ENCODE data around the gene VPS13A. TPM values are rescaled to one million over a fixed set of nuclear protein-coding genes. Genes with fewer than 3 reads are reported as not detected.

VPS13A gene
- polyA plus RNA-seq, 1 donor from 2014 or later: 20.6 TPM

- no peaks in the 10 kb centered on the region for H3K9me2 ChIP-seq (ENCODE audit: insufficient read depth, low read length)
- H3K4me2 ChIP-seq (ENCODE audit: low read length): no peak overlapping the region
- no peaks in the 10 kb centered on the region for H3K9me3 ChIP-seq (ENCODE audit: low read length)
- H3K27me3 ChIP-seq (ENCODE audit: insufficient read depth, low read depth, low read length): no peaks in the 10 kb centered on the region
- H3K79me2 ChIP-seq (replicated peaks; ENCODE audit: insufficient read depth, low read length): no peaks in the 10 kb centered on the region
- no peak overlapping the region for H3K27ac ChIP-seq (ENCODE audit: low read length)
- H2AFZ ChIP-seq (ENCODE audit: low read depth, low read length): no peak overlapping the region
- H3F3A ChIP-seq (ENCODE audit: insufficient read depth, low read length, poor library complexity, severe bottlenecking): no peaks in the 10 kb centered on the region
- no peak for TF ChIP-seq RAD21 (conservative IDR thresholded peaks at IDR 0.05)
- TF ChIP-seq CTCF (IDR thresholded peaks at IDR 0.05; ENCODE audit: poor library complexity, severe bottlenecking): no peak
- TF ChIP-seq EP300 (conservative IDR thresholded peaks at IDR 0.05; ENCODE audit: poor library complexity, severe bottlenecking): no peak
- no peak for TF ChIP-seq TAF1 (IDR thresholded peaks at IDR 0.05; ENCODE audit: low read depth)
- TF ChIP-seq MXI1 (conservative IDR thresholded peaks at IDR 0.05; ENCODE audit: poor library complexity, severe bottlenecking): no peak
- no peak for TF ChIP-seq EZH2 (IDR thresholded peaks at IDR 0.05; ENCODE audit: borderline replicate concordance, insufficient read depth, low read length, poor library complexity, severe bottlenecking)
- H3K36me3 ChIP-seq (ENCODE audit: insufficient read depth, low read length): no peaks in the 10 kb centered on the region
- no peaks in the 10 kb centered on the region for H4K20me1 ChIP-seq (ENCODE audit: insufficient read depth)
- H3K9ac ChIP-seq (ENCODE audit: low read length): no peak overlapping the region
- no peak overlapping the region for H3K4me3 ChIP-seq (ENCODE audit: low read length)
Observed at GRCh38 chr9:77432053-77432452, 254.7 kb downstream of the VPS13A start.

GRCh38 chr9:77433675-77434445 is 256.5 kb downstream of the VPS13A start:
- H2AFZ ChIP-seq (ENCODE audit: low read depth, low read length): peak overlapping the region; percentile 75
- TF ChIP-seq TAF1 (IDR thresholded peaks at IDR 0.05; ENCODE audit: low read depth): no peak
- peak; percentile 99 for TF ChIP-seq RAD21 (conservative IDR thresholded peaks at IDR 0.05)
- peak; percentile 98 for TF ChIP-seq CTCF (IDR thresholded peaks at IDR 0.05; ENCODE audit: poor library complexity, severe bottlenecking)
- peak; percentile 97 for TF ChIP-seq SMC3 (conservative IDR thresholded peaks at IDR 0.05; ENCODE audit: poor library complexity)
- TF ChIP-seq EZH2 (IDR thresholded peaks at IDR 0.05; ENCODE audit: borderline replicate concordance, insufficient read depth, low read length, poor library complexity, severe bottlenecking): no peak
- TF ChIP-seq EP300 (conservative IDR thresholded peaks at IDR 0.05; ENCODE audit: poor library complexity, severe bottlenecking): no peak
- peak; percentile 19 for TF ChIP-seq MXI1 (conservative IDR thresholded peaks at IDR 0.05; ENCODE audit: poor library complexity, severe bottlenecking)
- no peak for TF ChIP-seq POLR2AphosphoS5 (IDR thresholded peaks at IDR 0.05)
- TF ChIP-seq, protein P1, sequence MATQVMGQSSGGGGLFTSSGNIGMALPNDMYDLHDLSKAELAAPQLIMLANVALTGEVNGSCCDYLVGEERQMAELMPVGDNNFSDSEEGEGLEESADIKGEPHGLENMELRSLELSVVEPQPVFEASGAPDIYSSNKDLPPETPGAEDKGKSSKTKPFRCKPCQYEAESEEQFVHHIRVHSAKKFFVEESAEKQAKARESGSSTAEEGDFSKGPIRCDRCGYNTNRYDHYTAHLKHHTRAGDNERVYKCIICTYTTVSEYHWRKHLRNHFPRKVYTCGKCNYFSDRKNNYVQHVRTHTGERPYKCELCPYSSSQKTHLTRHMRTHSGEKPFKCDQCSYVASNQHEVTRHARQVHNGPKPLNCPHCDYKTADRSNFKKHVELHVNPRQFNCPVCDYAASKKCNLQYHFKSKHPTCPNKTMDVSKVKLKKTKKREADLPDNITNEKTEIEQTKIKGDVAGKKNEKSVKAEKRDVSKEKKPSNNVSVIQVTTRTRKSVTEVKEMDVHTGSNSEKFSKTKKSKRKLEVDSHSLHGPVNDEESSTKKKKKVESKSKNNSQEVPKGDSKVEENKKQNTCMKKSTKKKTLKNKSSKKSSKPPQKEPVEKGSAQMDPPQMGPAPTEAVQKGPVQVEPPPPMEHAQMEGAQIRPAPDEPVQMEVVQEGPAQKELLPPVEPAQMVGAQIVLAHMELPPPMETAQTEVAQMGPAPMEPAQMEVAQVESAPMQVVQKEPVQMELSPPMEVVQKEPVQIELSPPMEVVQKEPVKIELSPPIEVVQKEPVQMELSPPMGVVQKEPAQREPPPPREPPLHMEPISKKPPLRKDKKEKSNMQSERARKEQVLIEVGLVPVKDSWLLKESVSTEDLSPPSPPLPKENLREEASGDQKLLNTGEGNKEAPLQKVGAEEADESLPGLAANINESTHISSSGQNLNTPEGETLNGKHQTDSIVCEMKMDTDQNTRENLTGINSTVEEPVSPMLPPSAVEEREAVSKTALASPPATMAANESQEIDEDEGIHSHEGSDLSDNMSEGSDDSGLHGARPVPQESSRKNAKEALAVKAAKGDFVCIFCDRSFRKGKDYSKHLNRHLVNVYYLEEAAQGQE (IDR thresholded peaks at IDR 0.05; ENCODE audit: borderline replicate concordance): no peak
- H3K79me2 ChIP-seq (replicated peaks; ENCODE audit: insufficient read depth, low read length): no peaks in the 10 kb centered on the region
- H4K20me1 ChIP-seq (ENCODE audit: insufficient read depth): no peaks in the 10 kb centered on the region
- peak overlapping the region; percentile 41 for H3K9ac ChIP-seq (ENCODE audit: low read length)
- H3K4me2 ChIP-seq (ENCODE audit: low read length): no peak overlapping the region
- H3F3A ChIP-seq (ENCODE audit: insufficient read depth, low read length, poor library complexity, severe bottlenecking): no peaks in the 10 kb centered on the region
- no peaks in the 10 kb centered on the region for H3K36me3 ChIP-seq (ENCODE audit: insufficient read depth, low read length)
- no peak overlapping the region for H3K27ac ChIP-seq (ENCODE audit: low read length)
- no peaks in the 10 kb centered on the region for H3K9me3 ChIP-seq (ENCODE audit: low read length)
- no peaks in the 10 kb centered on the region for H3K27me3 ChIP-seq (ENCODE audit: insufficient read depth, low read depth, low read length)
- no peaks in the 10 kb centered on the region for H3K9me2 ChIP-seq (ENCODE audit: insufficient read depth, low read length)
- H3K4me3 ChIP-seq (ENCODE audit: low read length): no peak overlapping the region

All from neural cell (in vitro differentiated cells).